Smooth muscle cell (in vitro differentiated cells): Measurements from ENCODE around the gene HOXA6. TPM values are rescaled to one million over a fixed set of nuclear protein-coding genes. Genes with fewer than 3 reads are reported as not detected.

Experiments used
- DNase-seq: peaks from one replicate; lab custom pipeline; 2025; ENCODE audit not compliant: unreplicated experiment; lab: John Stamatoyannopoulos, UW
- H2AFZ ChIP-seq: fragments of 200-600 bp; sonication (generic); 2 replicates; pipeline ENCODE4 v1.6.0; 2016; ENCODE audit warnings: antibody characterized with exemption, low read depth, mild to moderate bottlenecking
- H3F3A ChIP-seq: fragments of 200-600 bp; sonication (generic); 2 replicates; pipeline ENCODE4 v1.6.0; 2017; ENCODE audit warnings: antibody characterized with exemption, low read depth
- H3K27ac ChIP-seq: fragments of 200-600 bp; sonication (generic); 2 replicates; pipeline ENCODE4 v1.5.1; 2016; ENCODE audit warnings: low read depth, mild to moderate bottlenecking
- H3K27me3 ChIP-seq: fragments of 200-600 bp; sonication (generic); 2 replicates; pipeline ENCODE4 v1.6.1; 2016; ENCODE audit warnings: low read depth, mild to moderate bottlenecking
- H3K36me3 ChIP-seq: fragments of 200-600 bp; sonication (generic); 2 replicates; pipeline ENCODE4 v1.5.1; 2016; ENCODE audit warnings: low read depth
- H3K4me1 ChIP-seq: fragments of 200-600 bp; sonication (generic); 2 replicates; pipeline ENCODE4 v1.5.1; 2016; ENCODE audit warnings: low read depth
- H3K4me2 ChIP-seq: fragments of 200-600 bp; sonication (generic); 2 replicates; pipeline ENCODE4 v1.6.0; 2016; ENCODE audit warnings: mild to moderate bottlenecking
- H3K4me3 ChIP-seq: fragments of 200-600 bp; sonication (generic); 2 replicates; pipeline ENCODE4 v1.5.1; 2016; ENCODE audit warnings: mild to moderate bottlenecking
- H3K79me2 ChIP-seq: fragments of 200-600 bp; sonication (generic); 2 replicates; pipeline ENCODE4 v1.6.0; 2016; ENCODE audit warnings: low read depth, mild to moderate bottlenecking
- H3K9ac ChIP-seq: fragments of 200-600 bp; sonication (generic); 2 replicates; pipeline ENCODE4 v1.6.0; 2016; ENCODE audit warnings: low read depth
- H3K9me3 ChIP-seq: fragments of 200-600 bp; sonication (generic); replicated peaks from 2 replicates; pipeline ENCODE4 v1.5.1; 2016; ENCODE audit warnings: low read depth
- H4K20me1 ChIP-seq: fragments of 200-600 bp; sonication (generic); 2 replicates; pipeline ENCODE4 v1.6.0; 2016; ENCODE audit warnings: low read depth
- CTCF ChIP-seq: fragments of 200-600 bp; sonication (generic); IDR thresholded peaks from 2 replicates; pipeline ENCODE4 v1.5.1; 2017; ENCODE audit warnings: borderline replicate concordance, mild to moderate bottlenecking, antibody characterized with exemption; ENCODE audit not compliant: insufficient read depth, poor library complexity, severe bottlenecking
- WGBS: methylation state at CpG from one replicate; pipeline ENCODE4 v1.1.7; 2016; ENCODE audit warnings: low lambda C conversion rate; 5-methylcytosine and 5-hydroxymethylcytosine counted together
- polyA plus RNA-seq: library from polyadenylated mRNA; unstranded; fragments of >200 nt; fragmentation: Nextera tagmentation; extraction: Ambion mirVana; gene quantifications from 2 replicates; pipeline ENCODE4 v1.2.1, GENCODE V29; 2016
- total RNA-seq: library from RNA; depleted of rRNA; stranded (reverse); fragments of >200 nt; gene quantifications from 2 replicates; pipeline ENCODE4 v1.2.3, GENCODE V29; 2014

Gene HOXA6
- total and polyA plus RNA-seq, 2 experiments from 2014 or later = 0.56 to 0.58 TPM

DNA sequence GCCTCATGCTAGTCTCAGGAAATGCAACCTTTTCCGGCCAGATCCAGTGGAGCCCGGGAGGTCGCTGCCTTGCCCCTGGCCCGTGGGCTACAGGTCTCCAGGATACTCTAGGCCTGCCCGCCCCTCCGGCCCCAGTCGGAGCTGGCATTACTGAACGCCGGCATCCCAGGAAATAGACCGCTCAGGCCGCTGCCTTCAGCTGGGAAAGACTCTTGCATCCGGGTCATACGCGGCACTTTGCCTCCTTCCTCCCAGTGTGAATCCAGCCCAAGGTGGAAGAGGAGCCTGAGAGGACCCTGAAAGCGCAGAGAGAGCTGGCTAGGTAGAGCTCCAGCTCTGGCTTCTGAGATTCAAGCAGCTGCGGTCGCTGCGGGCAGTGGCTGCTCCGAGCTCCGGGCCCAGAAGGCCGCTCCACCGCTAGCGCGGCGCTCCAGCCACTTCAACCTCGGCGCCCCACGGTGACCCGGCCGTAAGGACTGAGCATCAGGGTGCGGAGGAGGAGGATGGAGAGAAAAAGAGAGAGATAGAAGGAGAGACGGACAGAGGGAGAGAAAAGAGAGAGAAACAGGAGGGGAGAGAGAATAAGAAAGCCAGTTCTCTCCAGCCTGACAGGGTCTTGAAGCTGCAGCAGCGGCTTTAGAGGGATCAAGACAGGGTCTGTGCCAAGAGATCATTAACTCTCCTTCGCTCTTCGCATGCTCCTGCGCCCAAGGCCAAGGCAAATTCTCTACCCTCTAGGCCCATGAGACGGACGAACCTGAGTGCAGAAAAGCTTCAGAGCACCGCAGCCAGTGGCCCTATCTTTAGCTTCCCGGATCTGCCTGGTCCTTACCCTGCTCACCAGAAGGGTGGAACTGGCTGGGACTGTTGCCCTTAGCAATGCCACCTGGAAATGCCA is 28.3 kb upstream of the HOXA6 start:
- peaks cover 86% of the 10 kb centered on the region for H3K79me2 ChIP-seq
- H3F3A ChIP-seq = no peaks in the 10 kb centered on the region
- no peak overlapping the region for H2AFZ ChIP-seq
- H3K4me3 ChIP-seq = peak overlapping the region; percentile 67
- H3K36me3 ChIP-seq = no peaks in the 10 kb centered on the region
- peak overlapping the region; percentile 95 for H3K27ac ChIP-seq
- H3K27me3 ChIP-seq = peaks cover 17% of the 10 kb centered on the region
- no peaks in the 10 kb centered on the region for H3K9me3 ChIP-seq
- no peak for TF ChIP-seq CTCF
- no peaks in the 10 kb centered on the region for H3K4me1 ChIP-seq
- peaks cover 37% of the 10 kb centered on the region for H4K20me1 ChIP-seq
- WGBS = 20% methylated on average over 40 of the region's 40 CpGs
- peak overlapping the region; percentile 45 for H3K9ac ChIP-seq
- peak overlapping the region; percentile 89 for H3K4me2 ChIP-seq
- no peak for DNase-seq

- Histone ChIP-seq H3K4me2 (peak overlapping the region; percentile 89), H3K9ac (peak overlapping the region; percentile 88), H2AFZ (peak overlapping the region; percentile 62), H3K4me3 (peak overlapping the region; percentile 67), H3K9me3 (no peaks in the 10 kb centered on the region), H3K79me2 (peaks cover 94% of the 10 kb centered on the region), H3K36me3 (no peaks in the 10 kb centered on the region), H3K27ac (peak overlapping the region; percentile 95), H3K27me3 (peaks cover 25% of the 10 kb centered on the region), H4K20me1 (peaks cover 40% of the 10 kb centered on the region), H3K4me1 (no peaks in the 10 kb centered on the region), H3F3A (no peaks in the 10 kb centered on the region)
- whole genome bisulfite sequencing = 27% methylated on average over 12 of the region's 12 CpGs
- DNase-seq = no peak
- TF ChIP-seq CTCF = no peak
Measured at GRCh38 chr7:27174874-27175625, 27.5 kb upstream of the HOXA6 start.

GRCh38 chr7:27173956-27174873 is 26.6 kb upstream of the HOXA6 start, which contains the start of gene HOXA10:
HOXA10 (minus strand) TSS chr7:27174320; CDS start chr7:27174306, 14 bp downstream.
- peaks cover 25% of the 10 kb centered on the region for H3K27me3 ChIP-seq
- WGBS = 6% methylated on average over 77 of the region's 82 CpGs
- peaks cover 40% of the 10 kb centered on the region for H4K20me1 ChIP-seq
- no peaks in the 10 kb centered on the region for H3K36me3 ChIP-seq
- peak within 1 kb of the TSS; percentile 67 for H3K4me3 ChIP-seq
- no peaks in the 10 kb centered on the region for H3K9me3 ChIP-seq
- H2AFZ ChIP-seq = peak within 1 kb of the TSS; percentile 62
- no peaks in the 10 kb centered on the region for H3F3A ChIP-seq
- TF ChIP-seq CTCF = no peak
- peak within 1 kb of the TSS; percentile 95 for H3K27ac ChIP-seq
- H3K9ac ChIP-seq = peak within 1 kb of the TSS; percentile 88
- H3K79me2 ChIP-seq = peaks cover 100% of the 10 kb centered on the region
- H3K4me2 ChIP-seq = peak within 1 kb of the TSS; percentile 89
- DNase-seq = no peak
- no peaks in the 10 kb centered on the region for H3K4me1 ChIP-seq
